HG03565 (cell line): ENCODE measurements around the gene MDM2.
A peak's percentile ranks its signal among the peaks of the same experiment; 100 is the strongest.
"Not testable (repeated sequence)": the region's sequence is repeated elsewhere in the genome, so short reads cannot be mapped to it uniquely, and the experiment has no call there.

Source experiments
- ATAC-seq: cut with Tn5 transposase; IDR thresholded peaks from one replicate; pipeline ENCODE4 v1.9.1; 2021; ENCODE audit warnings: mild to moderate bottlenecking, moderate library complexity; ENCODE audit not compliant: unreplicated experiment

The MDM2 gene

GRCh38 chr12:68804657-68805591 is 3.1 kb upstream of the MDM2 start:
- no peak for ATAC-seq

DNA sequence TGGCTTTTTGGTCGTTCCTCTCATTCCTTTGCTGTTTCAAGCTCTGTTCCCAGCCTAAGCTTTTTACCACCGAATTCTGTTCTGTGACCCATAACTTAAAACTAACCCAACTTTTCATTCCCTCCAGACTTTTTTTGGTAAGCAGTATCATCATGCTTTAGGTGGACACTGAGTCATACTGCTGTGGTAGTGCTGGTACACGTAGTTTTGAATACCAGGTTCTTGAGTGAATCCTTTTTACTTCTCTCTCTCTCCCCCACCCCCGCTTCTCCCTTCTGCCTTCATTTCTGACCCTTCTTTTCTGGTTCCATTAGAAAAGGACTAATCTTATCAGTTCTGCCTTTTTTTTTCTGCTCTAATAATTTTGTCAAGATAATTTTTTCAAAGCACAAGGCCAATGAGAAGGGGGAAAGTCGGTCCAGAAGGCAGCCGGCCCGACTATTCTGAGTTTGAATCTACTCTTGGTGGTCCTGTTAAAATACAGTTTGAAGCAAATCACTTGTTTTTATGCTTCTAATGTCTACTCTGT is 2.3 kb upstream of the MDM2 start:
- ATAC-seq, result no peak

DNA sequence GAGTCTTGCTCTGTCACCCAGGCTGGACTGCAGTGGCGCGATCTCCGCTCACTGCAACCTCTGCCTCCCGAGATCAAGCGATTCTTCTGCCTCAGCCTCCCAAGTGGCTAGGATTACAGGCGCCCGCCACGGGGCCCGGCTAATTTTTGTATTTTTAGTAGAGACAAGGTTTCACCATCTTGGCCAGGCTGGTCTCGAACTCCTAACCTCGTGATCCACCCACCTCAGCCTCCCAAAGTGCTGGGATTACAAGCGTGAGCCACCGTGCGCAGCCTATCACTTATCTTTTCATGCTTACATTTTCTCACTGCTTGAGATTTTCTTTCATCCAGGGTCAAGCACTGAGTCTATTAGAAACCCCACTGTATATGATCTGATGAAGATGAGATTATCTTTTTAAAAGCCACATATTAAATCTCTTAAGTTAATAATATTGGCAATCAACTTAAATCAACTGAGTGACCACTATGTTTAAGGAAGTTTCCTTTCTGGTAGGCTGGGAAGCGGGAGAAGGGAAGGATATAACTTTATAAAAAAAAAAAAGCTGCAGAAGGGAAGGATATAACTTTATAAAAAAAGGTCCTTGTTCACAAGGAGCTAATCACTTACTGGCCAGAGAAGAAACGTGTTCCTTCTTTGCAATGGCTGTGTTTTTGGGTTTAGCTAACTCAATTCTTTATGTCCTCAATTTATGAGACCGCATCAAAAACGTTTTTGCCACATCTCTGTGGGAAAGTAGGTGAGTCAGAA is 1.3 kb upstream of the MDM2 start:
- ATAC-seq, result no peak

DNA sequence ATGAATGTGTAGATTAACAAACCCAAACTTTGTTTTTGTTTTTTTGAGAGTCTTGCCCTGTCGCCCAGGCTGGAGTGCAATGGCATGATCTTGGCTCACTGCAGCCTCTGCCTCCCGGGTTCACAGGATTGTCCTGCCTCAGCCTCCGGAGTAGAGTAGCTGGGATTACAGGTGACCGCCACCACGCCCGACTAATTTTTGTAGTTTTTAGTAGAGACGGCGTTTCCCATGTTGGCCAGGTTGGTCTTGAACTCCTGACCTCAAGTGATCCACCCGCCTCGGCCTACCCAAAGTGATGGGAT is 752 bp upstream of the MDM2 start:
- not testable (repeated sequence) for ATAC-seq

DNA sequence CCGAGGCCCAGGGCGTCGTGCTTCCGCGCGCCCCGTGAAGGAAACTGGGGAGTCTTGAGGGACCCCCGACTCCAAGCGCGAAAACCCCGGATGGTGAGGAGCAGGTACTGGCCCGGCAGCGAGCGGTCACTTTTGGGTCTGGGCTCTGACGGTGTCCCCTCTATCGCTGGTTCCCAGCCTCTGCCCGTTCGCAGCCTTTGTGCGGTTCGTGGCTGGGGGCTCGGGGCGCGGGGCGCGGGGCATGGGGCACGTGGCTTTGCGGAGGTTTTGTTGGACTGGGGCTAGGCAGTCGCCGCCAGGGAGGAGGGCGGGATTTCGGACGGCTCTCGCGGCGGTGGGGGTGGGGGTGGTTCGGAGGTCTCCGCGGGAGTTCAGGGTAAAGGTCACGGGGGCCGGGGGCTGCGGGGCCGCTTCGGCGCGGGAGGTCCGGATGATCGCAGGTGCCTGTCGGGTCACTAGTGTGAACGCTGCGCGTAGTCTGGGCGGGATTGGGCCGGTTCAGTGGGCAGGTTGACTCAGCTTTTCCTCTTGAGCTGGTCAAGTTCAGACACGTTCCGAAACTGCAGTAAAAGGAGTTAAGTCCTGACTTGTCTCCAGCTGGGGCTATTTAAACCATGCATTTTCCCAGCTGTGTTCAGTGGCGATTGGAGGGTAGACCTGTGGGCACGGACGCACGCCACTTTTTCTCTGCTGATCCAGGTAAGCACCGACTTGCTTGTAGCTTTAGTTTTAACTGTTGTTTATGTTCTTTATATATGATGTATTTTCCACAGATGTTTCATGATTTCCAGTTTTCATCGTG is 612 bp downstream of the MDM2 start:
- peak; percentile 55 for ATAC-seq

- no peak for ATAC-seq
These were observed 1.4 kb downstream of the MDM2 start for GRCh38 chr12:68809190-68810026.

DNA sequence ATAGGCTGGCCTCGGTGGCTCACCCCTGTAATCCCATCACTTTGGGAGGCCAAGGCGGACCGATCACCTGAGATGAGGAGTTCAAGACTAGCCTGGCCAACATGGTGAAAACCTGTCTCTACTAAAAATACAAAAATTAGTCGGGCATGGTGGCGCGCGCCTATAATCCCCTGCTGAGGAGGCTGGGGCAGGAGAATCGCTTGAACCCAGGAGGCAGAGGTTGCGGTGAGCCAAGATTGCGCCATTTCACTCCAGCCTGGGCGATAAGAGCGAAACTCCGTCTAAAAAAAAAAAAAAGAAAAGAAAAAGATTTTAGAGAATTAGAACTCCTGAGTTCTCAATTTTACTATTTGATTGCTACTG is 2.0 kb downstream of the MDM2 start:
- not testable (repeated sequence) for ATAC-seq

DNA sequence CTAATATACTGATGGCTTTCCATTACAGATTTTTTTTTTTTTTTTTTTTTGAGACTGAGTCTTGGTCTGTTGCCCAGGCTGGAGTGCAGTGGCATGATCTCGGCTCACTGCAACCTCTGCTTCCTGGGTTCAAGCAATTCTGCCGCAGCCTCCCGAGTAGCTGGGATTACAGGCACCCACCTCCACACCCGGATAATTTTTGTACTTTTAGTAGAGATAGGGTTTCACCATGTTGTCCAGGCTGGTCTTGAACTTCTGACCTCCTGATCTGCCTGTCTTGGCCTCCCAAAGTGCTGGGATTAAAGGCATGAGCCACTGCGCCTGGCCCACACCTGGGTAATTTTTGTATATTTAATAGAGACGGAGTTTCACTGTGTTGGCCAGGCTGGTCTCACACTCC is 3.6 kb downstream of the MDM2 start:
- not testable (repeated sequence) for ATAC-seq

- ATAC-seq, result no peak
These were observed 4.7 kb downstream of the MDM2 start for GRCh38 chr12:68812553-68813241.

DNA sequence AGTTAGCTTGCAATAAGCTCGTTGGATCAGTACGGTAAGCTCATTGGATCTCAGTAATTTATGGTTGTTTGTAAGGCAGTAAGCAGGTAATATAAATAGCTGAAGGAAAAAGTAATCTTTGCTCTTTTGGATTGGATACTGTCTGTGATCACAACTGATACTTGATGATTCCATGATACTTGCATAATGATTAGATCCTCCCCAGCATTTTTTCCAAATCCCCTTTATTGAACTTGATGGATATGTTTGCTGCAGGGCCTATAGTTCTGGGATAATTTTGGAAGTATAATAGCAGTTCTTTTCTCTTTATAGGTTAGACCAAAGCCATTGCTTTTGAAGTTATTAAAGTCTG is 5.2 kb downstream of the MDM2 start:
- ATAC-seq, result no peak

DNA sequence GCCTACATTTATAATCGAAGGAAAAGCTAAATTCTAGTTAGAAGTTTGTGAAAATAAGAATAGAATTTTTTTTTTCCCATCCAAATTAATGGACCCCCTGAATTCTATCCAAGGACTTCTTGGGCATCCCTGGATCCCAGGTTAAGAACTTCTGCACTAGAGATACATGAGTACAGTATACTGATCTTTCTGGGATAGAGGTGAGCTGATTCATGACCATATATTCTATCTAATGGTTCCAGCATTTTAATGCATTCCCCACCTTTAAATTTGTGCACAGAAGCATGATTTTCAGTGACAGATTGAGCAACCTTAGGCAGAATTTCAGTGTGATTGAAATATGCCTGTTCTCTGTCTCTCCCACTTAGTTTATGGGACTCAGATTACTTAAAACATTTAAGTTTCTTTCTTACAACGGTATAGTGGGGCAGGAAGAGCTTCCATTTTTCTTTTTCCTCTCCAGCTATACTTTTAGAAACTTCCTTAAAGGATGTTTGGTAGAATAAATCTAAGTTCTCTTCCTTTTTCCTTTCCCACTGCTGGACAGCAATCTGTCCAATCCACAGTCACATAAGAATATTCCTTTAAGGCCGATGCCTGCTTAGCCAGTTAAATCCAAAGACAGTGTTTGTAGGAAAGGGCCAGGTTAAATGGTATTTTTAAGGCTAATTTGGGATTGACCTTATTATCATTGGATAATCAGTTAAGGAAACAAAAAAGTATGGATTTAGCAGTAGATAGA is 6.7 kb downstream of the MDM2 start:
- no peak for ATAC-seq

- ATAC-seq, result no peak
These were observed 7.4 kb downstream of the MDM2 start for GRCh38 chr12:68815232-68815927.

DNA sequence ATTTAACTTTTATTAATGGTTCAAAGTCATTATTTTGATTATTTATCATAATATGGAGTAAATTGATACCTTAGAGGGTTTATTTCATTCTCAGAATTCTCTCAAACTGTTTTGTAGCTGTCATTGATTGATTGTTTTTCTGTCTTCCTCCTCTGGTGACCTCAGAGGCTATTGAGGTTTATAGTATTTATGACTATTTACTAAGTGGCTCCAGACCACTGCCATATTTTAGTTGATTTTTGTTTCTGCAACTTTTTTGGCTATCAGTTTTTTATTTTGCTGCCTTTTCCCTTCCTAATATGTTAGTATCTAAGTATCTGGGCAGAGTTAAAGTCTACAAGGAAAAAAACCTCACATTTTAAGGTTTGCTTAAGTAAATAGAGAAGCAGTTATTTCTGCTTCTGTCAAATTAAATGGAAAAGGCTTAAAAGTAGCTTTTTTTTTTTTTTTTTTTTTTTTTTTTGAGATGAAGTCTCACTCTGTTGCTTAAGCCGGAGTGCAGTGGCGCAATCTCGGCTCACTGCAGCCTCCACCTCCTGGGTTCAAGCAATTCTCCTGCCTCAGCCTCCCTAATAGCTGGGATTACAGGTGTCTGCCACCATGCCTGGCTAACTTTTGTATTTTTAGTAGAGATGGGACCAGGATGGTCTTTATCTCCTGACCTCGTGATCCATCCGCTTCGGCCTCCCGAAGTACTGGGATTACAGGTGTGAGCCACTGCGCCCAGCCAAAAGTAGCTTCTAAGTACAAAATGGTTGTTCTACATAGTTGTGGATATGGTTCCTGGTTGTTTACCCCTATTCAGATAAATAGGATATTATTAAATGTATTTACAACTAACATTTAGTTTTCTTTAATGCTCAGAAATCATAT is 8.2 kb downstream of the MDM2 start:
- no peak for ATAC-seq

DNA sequence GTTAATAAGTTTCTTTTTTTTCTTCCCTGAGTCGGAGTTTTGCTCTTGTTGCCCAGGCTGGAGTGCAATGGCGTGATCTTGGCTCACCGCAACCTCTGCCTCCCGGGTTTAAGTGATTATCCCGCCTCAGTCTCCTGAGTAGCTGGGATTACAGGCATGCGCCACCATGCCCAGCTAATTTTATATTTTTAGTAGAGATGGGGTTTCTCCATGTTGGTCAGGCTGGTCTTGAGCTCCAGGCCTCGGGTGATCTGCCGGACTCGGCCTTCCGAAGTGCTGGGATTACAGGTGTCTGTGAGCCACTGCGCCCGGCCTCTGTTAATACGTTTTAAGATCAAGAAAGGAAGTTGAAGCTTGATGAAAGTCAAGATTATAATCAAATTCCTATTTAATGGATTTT is 11.5 kb downstream of the MDM2 start:
- not testable (repeated sequence) for ATAC-seq

DNA sequence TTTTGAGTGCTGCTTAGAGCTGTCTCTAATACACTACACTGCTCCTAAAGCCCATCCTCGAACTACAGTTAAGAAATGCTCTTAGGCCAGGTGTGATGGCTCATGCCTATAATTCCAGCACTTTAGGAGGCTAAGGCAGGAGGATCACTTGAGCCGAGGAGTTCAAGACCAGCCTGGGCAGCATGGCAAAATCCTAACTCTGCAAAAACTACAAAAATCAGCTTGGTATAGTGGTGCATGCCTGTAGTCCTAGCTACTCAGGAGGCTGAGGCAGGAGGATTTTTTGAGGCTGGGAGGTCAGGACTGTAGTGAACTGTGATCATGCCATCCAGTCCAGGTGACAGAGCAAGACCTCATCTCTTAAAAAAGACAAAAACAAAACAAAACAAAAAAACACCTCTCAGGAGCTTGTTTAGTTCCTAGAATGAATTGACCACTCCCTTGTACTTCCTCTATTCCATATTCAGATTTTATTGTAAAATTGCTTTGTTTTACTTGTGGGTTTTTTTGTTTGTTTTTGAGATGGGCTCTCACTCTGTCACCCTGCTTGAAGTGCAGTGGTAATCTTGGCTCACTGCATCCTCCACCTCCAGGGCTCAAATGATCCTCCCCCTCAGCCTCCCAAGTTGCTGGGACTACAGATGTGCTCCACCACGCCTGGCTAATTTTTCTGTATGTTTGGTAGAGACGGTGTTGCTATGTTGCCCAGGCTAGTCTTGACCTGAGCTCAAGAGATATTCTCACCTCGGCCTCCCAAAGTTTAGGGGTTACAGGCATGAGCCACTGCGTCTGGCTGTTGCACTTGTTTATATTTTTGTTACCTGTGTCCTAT is 13.6 kb downstream of the MDM2 start:
- no peak for ATAC-seq

DNA sequence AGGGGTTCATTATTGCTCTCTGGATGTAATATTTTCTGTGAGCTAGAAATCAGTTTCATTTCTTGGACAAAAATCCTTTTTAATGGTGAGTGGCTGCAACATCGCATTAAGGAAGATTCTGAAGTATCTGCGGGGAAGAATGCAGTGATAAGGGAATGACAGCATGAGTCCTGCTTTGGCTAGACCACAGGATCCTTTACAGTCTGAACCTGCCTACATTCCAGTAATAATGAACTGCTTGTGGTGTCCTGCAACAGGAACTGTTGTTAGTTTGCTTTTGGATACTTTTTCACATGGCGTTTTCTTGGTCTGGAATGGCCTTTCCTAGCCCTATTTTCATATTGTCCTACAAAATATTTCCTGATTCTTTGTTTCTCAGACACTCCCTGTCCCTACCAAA is 15.7 kb downstream of the MDM2 start:
- no peak for ATAC-seq

DNA sequence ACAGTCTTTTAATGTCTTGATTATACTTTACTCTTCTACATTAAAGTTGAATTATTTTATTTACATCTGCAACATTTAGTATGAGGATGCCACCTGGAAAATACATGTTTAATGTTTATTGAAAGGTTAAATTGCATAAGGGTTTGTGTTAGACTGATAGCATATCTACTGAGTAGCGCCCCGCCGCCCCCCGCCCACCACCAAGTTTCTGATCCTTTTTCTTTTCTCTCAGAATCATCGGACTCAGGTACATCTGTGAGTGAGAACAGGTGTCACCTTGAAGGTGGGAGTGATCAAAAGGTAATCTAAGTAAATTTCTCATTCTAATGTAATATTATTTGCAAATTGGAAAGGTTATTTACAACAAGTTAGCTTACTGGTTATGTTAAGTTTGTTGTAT is 16.2 kb downstream of the MDM2 start:
- no peak for ATAC-seq
